Activated naive CD8-positive, alpha-beta T cell treated with anti-CD3 and anti-CD28 coated beads, Interleukin-2, amount 50 U/mL, for 16 hours (primary cell): Measurements from ENCODE around the gene CIDEC.
A peak's percentile ranks its signal among the peaks of the same experiment; 100 is the strongest.

ENCODE experiments used
- DNase-seq: peaks from one replicate; pipeline ENCODE4 v3.0.0-alpha.2; 2020; ENCODE audit warnings: low read depth, low spot score

CIDEC gene

GRCh38 chr3:9846931-9847488 lies 33.0 kb downstream of the CIDEC start:
- DNase-seq, result no peak

DNA sequence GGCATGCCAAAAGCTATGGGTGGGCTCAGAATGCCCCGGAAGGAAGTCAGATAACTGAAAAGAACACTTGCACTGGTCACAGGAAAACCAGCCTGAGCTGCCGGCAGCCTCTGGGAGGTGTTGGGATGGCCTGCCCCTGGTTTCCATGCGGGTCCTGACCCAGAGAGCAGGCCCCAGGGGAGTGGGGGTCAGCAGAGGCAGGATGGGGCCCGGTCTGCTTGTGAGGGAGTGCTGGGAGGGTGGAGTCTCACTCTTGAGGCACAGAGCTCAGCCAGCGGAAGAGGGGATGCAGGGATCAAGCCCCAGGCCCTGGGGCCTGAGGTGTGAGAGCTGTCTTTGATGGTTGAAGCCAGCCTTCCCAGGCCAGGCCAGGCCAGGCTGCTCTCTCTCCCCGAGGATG lies 33.8 kb downstream of the CIDEC start:
- no peak for DNase-seq

DNA sequence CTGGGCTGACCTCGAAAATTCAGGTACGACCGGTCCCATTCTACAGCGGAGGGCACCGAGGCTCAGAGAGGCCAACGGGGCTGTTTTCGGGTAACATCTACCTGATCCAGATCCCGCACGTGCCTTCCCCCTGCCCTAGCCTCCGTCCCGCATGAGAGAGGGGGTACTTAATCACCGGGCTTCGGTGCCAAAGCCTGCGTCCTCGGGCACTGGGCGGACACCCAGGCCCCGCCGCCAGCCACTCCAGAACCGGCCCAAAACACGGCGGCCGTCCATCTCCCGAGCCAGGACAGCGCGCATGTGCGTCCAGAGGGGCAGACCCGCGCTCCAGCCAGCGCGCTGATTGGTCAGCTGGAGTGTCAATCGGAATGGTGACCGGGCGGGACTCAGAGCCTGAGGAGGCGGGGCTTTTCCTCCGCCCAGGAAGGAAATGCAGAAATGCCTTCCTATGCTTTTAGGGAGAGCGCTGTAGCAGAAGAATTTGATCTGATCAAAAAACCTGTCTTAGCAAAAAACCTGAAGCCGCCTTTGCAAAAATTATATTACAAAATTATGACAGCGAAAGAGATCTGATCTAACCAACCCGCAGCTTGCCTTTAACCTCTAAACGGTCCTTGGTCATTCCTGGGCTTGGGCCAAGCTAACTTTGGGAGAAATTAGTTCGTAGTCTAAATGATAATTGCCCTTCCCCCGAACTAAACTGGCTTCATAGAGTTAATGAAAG lies 36.2 kb downstream of the CIDEC start, which contains the start of gene RPUSD3:
TSS of gene RPUSD3 (minus strand) at position 294 of the 724 bp plus-strand sequence. CDS start at position 276, 18 bp downstream.
- peak; percentile 82 for DNase-seq

GRCh38 chr3:9841015-9841414 lies 39.0 kb downstream of the CIDEC start:
- DNase-seq, result no peak

DNA sequence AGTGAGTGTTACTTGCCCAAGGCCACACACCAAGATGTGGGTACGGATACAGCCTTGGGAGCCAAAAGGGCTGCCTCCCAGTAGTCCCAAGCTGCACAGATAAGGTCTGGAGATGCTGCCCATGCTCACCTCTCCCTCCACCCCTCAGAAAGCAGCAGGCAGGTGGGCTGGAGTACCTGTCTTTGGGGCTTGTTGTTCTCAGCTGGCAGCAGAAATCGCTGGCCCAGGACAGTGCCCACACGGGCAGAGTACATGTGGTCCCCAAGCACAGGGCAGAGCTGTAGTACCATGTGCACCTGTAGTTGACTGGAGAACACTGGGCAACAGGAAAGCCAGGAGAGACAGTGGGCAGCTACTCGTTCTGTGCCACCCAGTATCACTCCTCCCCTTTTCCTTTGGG lies 41.2 kb downstream of the CIDEC start:
- DNase-seq, result no peak

- DNase-seq, result no peak
Measured at GRCh38 chr3:9837701-9838582, 42.1 kb downstream of the CIDEC start.

DNA sequence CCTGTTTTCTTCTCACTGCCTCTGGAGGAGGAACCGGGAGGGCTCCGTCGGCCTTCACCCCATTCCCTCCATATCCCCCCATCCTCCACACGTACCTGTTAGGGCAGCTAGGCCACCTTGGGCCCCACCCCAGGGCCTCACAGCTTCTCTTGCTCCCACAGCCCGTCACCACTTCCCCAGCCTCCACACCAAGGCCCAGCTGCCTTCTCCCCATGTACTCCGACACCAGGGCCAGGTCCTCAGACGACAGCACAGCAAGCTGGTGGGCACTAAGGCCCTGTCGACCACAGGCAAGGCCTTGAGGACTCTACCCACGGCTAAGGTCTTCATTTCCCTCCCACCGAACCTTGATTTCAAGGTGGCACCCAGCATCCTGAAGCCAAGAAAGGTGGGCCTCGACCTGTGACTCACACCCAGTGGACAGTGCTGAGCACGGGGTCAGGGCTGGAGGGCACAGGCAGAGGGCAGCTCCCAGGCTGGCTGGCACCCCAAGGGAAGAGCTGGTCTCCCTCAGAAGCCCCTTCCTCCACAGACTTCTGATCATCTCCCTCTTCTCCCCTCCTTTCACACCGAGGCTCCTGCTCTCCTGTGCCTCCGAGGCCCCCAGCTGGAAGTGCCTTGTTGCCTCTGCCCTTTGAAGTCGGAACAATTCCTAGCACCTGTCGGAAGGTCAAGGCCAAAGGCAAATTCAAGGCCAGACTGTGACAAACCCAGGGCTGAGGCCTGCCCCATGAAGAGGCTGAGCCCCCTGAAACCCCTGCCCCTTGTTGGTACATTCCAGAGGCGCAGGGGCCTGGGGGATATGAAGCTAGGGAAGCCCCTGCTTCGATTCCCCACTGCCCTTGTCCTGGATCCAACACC lies 45.3 kb downstream of the CIDEC start:
- DNase-seq, result no peak

- DNase-seq, result no peak
Measured at GRCh38 chr3:9833078-9833477, 47.0 kb downstream of the CIDEC start.

- DNase-seq, result no peak
Measured at GRCh38 chr3:9831253-9831652, 48.8 kb downstream of the CIDEC start.

GRCh38 chr3:9828801-9829755 lies 51.0 kb downstream of the CIDEC start:
- DNase-seq, result no peak

DNA sequence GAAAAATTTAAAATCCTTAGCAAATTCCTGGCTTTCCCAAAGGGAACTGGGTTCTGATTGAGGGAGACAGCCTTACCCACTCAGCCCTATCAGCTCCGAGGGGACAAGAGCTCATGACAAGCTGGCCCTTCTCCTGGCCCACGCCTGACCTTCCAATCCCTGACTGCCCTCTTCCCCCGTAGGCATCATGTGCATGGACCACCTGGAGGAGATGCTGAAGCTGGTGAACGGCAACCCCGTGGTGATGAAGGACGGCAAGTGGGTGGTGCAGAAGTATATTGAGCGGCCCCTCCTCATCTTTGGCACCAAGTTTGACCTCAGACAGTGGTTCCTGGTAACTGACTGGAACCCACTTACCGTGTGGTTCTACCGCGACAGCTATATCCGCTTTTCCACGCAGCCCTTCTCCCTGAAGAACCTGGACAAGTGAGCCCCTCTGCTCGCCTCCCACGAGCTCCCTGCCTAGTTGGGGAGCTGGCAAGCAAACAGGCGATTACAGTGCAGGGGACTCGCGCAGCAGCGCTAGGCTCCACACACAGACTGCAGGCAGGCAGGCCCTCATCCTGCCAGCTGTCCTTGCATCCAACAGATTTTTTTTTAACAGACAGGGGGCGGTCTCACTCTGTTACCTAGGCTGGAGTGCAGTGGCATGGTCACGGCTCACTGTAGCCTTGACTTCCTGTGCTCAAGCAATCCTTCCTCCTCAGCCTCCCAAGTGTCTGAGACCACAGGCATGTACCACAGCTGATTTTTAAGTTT lies 53.1 kb downstream of the CIDEC start:
- no peak for DNase-seq

DNA sequence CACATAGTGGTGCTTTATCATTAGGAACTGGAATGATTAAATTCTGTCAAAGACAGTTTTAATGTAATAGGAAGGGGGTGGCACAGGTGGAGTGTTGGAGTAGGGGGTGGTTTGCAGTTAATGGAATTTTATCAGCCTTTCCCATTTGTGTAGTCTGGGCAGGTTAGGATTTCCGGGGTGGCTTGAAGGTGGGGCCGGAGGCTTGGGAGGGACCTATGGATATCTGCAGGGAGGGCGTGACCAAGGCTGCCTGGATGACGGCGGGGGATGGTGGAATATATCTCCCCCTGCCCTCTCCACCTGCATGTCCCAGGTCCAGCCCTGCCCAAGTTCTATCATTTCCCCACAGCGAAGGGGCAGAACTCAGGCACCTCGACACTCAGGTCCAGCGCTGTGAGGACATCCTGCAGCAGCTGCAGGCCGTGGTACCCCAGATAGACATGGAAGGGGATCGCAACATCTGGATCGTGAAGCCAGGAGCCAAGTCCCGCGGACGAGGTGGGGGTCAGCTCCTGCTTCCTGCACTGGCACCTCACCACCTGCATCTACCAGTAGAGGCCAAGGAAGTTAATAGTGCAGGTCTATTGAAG lies 54.5 kb downstream of the CIDEC start:
- DNase-seq, result no peak

DNA sequence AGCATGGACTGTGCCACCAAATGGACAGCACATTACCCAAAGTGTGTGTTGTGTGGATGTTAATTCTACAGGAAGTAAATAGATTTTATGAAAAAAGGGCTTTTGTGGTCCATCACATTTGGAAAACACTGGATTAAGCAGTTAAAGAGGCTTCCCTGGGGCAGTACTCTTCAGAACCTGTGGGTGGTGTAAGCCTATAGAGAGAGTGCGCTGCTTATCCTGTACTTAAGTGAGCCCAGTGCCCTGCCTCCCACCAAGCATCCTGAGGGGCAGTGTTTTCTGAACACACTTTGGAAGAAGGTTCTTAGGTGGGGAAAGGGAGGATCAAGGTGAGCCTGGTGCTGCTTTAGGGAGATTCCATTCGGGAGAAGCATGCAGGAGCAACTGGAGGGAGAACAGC lies 59.1 kb downstream of the CIDEC start:
- DNase-seq, result no peak

DNA sequence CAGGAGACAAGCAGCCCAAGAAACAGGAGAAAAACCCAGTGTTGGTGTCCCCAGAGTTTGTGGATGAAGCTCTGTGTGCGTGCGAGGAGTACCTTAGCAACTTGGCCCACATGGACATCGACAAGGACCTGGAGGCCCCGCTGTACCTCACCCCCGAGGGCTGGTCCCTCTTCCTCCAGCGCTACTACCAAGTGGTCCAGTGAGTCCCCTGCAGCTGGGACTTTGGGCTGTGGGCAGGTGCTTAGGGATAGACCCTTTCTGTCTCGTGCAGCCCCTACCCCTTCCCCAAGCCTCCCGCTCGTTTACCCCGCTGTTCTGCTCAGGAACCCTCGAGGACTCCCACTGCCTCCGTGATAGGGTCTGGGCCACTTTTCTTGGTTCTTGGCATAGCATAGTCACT lies 59.5 kb downstream of the CIDEC start:
- DNase-seq, result no peak

GRCh38 chr3:9818666-9819335 lies 61.3 kb downstream of the CIDEC start:
- DNase-seq, result no peak

DNA sequence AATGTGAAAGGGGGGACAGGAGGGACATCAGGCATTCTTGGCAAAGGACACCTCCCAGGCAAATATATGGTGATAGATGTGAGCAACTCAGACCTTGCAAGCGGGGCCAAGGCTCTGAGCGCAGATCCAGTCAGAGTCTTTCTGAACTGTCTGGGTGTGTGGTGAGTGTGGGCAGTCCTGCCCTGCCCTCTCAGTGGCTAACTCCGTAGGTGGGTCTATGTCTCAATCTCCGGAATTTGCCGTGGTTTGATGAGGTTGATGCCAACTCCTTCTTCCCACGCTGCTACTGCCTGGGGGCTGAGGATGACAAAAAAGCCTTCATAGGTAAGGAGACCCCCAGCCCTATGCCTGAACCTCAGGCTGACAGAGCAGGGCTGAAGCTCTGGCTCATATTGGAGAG lies 62.6 kb downstream of the CIDEC start:
- DNase-seq, result no peak
